Activated CD4-positive, alpha-beta T cell treated with anti-CD3 and anti-CD28 coated beads, Interleukin-2, amount 50 U/mL, for 1 hour (primary cell): ENCODE measurements around the gene LPGAT1.
"Not testable (repeated sequence)": the region's sequence is repeated elsewhere in the genome, so short reads cannot be mapped to it uniquely, and the experiment has no call there.

Experiments used
- DNase-seq: peaks from one replicate; pipeline ENCODE4 v3.0.0-alpha.2; 2020

Gene LPGAT1

GRCh38 chr1:211698161-211699026 is 132.2 kb downstream of the LPGAT1 start:
- peak; percentile 82 for DNase-seq

- no peak for DNase-seq
These were observed 133.2 kb downstream of the LPGAT1 start for GRCh38 chr1:211697356-211697755.

GRCh38 chr1:211695135-211695816 is 135.3 kb downstream of the LPGAT1 start:
- DNase-seq: no peak

GRCh38 chr1:211693911-211694310 is 136.7 kb downstream of the LPGAT1 start:
- not testable (repeated sequence) for DNase-seq
